Measurements from ENCODE around the gene DHX58.
A peak's percentile ranks its signal among the peaks of the same experiment; 100 is the strongest.

Gene DHX58

DNA sequence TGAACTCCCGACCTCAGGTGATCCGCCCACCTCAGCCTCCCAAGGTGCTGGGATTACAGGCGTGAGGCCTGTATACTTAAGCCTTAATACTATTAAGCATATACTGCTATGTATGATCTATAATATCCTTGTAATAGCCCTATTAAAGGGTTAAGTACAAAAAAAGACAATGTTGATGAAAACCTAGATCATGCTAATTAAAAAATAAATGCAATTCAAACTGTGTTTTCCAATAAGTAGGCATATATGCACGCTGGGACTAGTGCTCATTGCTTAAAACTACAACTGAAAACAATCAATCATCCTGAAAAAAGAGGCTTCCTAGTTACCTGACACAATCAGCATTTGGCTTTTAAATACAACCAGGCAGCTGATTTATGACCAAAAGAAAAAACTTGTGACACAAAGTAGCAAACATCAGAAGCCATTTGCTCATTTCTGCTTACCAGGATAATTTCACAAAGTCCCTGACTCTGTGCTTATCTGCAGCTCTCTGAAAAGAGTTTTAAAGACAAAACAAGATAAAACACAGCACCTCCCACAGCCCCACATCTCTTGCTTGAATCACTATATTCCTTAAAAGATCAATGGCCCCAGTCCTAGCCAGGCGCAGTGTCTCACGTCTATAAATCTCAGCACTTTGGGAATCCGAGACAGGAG is 25.3 kb downstream of the DHX58 start:
- no peak for DNase-seq (ENCODE audit: low read depth in 2 of 2)

- DNase-seq (ENCODE audit: low read depth in 2 of 2), result no peak
These were observed 30.9 kb downstream of the DHX58 start for GRCh38 chr17:42081516-42082129.

DNA sequence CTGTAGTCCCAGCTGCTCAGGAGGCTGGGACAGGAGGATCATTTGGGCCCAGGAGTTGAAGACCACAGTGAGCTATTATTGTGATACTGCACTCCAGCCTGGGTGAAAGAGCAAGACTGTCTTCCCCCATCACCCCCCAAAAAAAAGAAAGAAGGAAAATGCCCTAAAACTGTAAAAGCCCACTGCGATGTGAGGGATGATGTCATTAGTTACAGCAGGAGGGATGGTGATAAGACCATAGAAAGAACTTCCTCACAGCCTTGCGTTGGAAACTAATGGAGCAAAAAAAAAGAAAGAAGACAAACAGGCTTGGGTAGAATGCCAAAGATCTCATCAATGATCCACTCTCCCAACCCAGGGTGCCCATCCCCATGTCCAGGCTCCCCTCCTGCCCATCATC is 33.0 kb downstream of the DHX58 start:
- DNase-seq (ENCODE audit: low read depth in 2 of 2), result no peak

GRCh38 chr17:42078396-42079043 is 34.0 kb downstream of the DHX58 start:
- no peak for DNase-seq (ENCODE audit: low read depth in 2 of 2)

GRCh38 chr17:42077755-42078154 is 34.8 kb downstream of the DHX58 start:
- no peak for DNase-seq (ENCODE audit: low read depth in 2 of 2)

DNA sequence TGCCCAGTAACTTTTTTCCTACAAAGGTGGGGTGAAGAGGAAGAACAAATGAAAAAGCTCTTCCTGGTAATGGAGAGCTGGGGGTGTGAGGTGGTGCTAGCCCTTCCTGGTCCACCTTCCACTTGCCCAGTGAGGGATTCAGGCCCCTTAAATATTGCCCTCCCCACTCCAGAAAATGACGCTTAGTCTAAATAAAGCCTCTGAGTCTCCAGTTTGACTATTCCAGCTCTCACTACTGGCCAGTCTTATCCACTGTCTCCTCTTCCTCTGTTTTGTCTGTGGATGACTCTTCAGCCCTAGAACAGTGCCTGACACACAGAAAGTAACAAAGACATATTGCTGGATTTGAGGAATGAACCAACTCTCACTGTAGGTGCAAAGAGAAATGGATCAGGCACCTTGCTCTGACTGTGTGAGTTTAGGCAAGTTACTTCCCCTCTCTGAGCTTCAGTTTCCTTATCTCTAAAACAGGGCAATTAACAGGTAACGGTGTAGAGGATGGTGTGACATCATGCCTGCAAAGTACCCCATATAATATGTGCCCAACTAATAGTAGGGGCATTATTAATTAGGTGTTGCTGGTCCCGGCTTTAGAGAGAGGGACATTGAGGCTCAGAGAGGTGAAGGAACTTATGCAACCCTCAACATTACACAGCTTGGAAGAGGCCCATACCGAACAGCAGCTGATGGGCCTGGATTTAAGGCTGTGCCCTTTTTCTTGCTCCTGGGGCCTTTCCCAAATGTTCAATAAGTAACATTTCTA is 35.5 kb downstream of the DHX58 start:
- no peak for DNase-seq (ENCODE audit: low read depth in 2 of 2)

GRCh38 chr17:42075789-42076188 is 36.7 kb downstream of the DHX58 start:
- DNase-seq (ENCODE audit: low read depth in 2 of 2), result no peak

GRCh38 chr17:42072323-42073187 is 40.0 kb downstream of the DHX58 start:
- no peak for DNase-seq (ENCODE audit: low read depth in 2 of 2)

DNA sequence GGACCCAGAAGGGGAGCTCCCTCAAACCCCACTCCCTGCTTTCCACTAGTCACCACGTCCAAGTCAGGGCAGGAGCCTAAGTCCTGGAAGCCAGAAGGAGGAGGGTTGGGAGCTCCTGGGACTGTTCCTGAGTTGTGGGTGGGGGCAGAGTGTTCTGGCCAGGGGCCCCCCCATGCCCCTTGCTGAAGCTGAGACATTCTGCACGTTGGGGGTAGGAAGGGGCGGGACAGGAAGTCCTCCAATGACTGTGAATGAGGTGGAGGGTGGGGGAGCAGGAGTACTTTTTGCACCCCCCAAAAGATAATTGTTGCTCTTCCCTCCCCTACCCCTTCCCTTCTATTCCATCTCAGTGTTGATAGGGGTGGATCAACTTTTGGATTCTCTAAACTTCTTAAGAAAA is 40.7 kb downstream of the DHX58 start:
- DNase-seq (ENCODE audit: low read depth in 2 of 2), result no peak

GRCh38 chr17:42068979-42069378 is 43.5 kb downstream of the DHX58 start:
- no peak for DNase-seq (ENCODE audit: low read depth in 2 of 2)

DNA sequence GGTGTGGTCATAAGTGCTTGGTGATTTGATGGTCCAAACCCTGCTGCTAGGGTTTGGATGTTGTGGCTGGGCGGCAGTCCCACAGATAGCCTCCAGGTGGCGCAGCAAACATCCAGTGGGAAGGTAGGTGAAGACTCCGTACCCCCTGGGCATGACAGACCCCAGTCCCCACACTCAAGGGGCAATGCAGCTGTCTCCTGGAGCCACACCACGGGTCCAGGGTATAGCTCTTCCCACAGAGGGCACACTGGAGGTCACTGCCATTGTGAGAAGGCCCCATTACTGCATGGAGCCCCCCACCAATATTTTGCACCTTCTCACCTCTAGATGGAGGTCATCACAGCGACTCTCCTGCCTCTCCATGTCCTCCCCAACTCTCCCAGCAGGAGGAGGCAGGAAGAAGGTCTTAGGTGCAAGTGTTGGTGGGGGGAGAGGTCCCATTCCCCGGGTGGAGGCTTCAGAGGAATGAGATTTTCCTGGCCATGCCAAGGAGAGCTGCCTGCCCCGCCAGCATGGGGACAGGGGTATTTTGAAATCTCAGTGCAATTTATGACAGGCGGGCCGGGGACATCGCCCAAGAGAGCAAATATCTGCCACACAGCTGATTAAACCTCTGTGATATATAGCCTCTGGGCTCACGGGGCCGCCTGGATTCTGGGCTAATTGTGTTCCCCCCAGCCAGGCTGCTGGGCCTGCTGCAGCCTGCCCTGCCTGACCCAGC is 45.0 kb downstream of the DHX58 start:
- peak in 1 of 2 donors; percentile 38 for DNase-seq (ENCODE audit: low read depth in 2 of 2)

GRCh38 chr17:42065201-42065600 is 47.3 kb downstream of the DHX58 start:
- DNase-seq (ENCODE audit: low read depth in 2 of 2), result no peak

- DNase-seq (ENCODE audit: low read depth in 2 of 2), result no peak
These were observed 49.8 kb downstream of the DHX58 start for GRCh38 chr17:42062681-42063080.

- no peak for DNase-seq (ENCODE audit: low read depth in 2 of 2)
These were observed 50.6 kb downstream of the DHX58 start for GRCh38 chr17:42061646-42062487.

- no peak for DNase-seq (ENCODE audit: low read depth in 2 of 2)
These were observed 52.3 kb downstream of the DHX58 start for GRCh38 chr17:42060231-42060630.

GRCh38 chr17:42059815-42060214 is 52.7 kb downstream of the DHX58 start:
- DNase-seq (ENCODE audit: low read depth in 2 of 2), result no peak

GRCh38 chr17:42058063-42058462 is 54.5 kb downstream of the DHX58 start:
- no peak for DNase-seq (ENCODE audit: low read depth in 2 of 2)

- no peak for DNase-seq (ENCODE audit: low read depth in 2 of 2)
These were observed 55.9 kb downstream of the DHX58 start for GRCh38 chr17:42056635-42057034.

DNA sequence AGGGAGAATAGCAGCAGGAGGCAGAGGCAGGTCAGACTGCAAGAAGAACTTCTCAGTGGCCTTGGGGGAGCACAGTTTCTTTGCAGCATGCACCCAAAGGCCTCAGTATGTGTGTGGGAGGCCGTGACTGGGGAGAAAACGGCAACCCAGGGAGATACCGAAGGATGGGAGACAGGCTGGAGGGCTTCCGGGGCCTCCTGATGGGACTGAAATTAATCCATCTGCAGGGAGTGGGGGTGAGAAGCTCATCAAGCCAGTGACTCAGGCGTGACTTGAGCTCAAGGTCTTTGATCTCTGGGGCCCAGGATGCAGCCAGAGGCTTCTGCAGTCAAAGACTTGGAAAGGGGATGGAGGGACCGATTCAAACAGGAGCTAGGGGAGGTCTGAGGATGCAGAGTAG is 57.0 kb downstream of the DHX58 start:
- no peak for DNase-seq (ENCODE audit: low read depth in 2 of 2)

- no peak for DNase-seq (ENCODE audit: low read depth in 2 of 2)
These were observed 57.5 kb downstream of the DHX58 start for GRCh38 chr17:42055027-42055426.

All from stimulated activated CD8-positive, alpha-beta memory T cell treated with anti-CD3 and anti-CD28 coated beads, Interleukin-15, amount 100 ng/mL, for 4 hours (primary cell).